GM12891 (cell line): ENCODE measurements around the gene CHCHD10.

Source experiments
- POLR2A ChIP-seq: IDR thresholded peaks from 2 replicates; pipeline ENCODE4 v1.6.1; 2011; ENCODE audit warnings: low read depth, low read length, control low read depth
- POLR2AphosphoS5 ChIP-seq: IDR thresholded peaks from 2 replicates; pipeline ENCODE4 v1.6.1; 2011; ENCODE audit warnings: low read depth, low read length, control low read depth
- POU2F2 ChIP-seq: IDR thresholded peaks from 2 replicates; pipeline ENCODE4 v1.6.1; 2011; ENCODE audit warnings: low read depth, mild to moderate bottlenecking, control low read depth, low read length, moderate library complexity
- SPI1 ChIP-seq: IDR thresholded peaks from 2 replicates; pipeline ENCODE4 v1.6.1; 2011; ENCODE audit warnings: low read depth, low read length, control low read depth

- TF ChIP-seq POLR2A (no peak), SPI1 (no peak), POLR2AphosphoS5 (no peak), POU2F2 (no peak)
Observed at GRCh38 chr22:23779731-23780130, 12.0 kb upstream of the CHCHD10 start.
